AG04449 (cell line): ENCODE data around the gene SLC17A3.

ENCODE experiments used
- CTCF ChIA-PET: fragments of 350-600 bp; formaldehyde crosslinking; extraction: SDS; loops from one replicate; lab custom pipeline; 2021; ENCODE audit warnings: antibody characterized with exemption; lab: Yijun Ruan, JAX
- POLR2A ChIA-PET: fragments of 400-600, 350-600 bp; formaldehyde crosslinking; extraction: SDS; loops from one replicate; lab custom pipeline; 2020; ENCODE audit warnings: antibody characterized with exemption, inconsistent platforms; lab: Yijun Ruan, JAX
- DNase-seq: peaks from one replicate; pipeline ENCODE4 v3.0.0-alpha.2; 2010; ENCODE audit warnings: low read depth, low spot score
- H3K4me3 ChIP-seq: 2 replicates; pipeline ENCODE4 v1.5.1; 2011; ENCODE audit warnings: low read depth, mild to moderate bottlenecking, control low read depth, low read length
- TF ChIP-seq, protein P1 (sequence below): IDR thresholded peaks from one replicate; pipeline ENCODE4 v1.5.1; 2011; ENCODE audit warnings: mild to moderate bottlenecking, moderate library complexity, low read length, control low read depth, inconsistent platforms; ENCODE audit not compliant: insufficient read depth; ENCODE audit errors: missing control alignments

SLC17A3 gene

DNA sequence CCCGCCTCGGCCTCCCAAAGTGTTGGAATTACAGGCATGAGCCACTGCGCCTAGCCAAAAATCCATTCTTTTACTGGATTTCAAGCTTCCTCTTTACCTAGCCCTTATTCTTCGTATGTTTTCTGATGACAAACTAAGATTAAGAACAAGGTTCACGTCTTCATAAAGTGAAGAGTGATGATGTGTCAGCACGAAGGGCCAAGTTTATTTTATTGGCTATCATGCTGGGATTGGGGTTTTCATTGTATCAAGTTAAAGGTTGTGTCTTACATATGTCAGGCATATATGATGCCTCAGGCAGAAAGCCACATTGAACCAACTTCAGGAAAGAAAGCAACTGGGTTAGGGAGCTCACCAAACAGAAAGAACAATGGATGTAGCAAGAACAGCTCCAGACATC lies 19.7 kb upstream of the SLC17A3 start:
- CTCF ChIA-PET, result interaction anchor here (1.1 to 1.4 kb wide), 2 partner anchors 107 to 174 kb away, joined by 3 to 4 read pairs; no protein-coding TSS in a partner anchor
- no peak overlapping the region for H3K4me3 ChIP-seq
- POLR2A ChIA-PET, result no interaction called here
- no peak for DNase-seq
- TF ChIP-seq, protein P1, sequence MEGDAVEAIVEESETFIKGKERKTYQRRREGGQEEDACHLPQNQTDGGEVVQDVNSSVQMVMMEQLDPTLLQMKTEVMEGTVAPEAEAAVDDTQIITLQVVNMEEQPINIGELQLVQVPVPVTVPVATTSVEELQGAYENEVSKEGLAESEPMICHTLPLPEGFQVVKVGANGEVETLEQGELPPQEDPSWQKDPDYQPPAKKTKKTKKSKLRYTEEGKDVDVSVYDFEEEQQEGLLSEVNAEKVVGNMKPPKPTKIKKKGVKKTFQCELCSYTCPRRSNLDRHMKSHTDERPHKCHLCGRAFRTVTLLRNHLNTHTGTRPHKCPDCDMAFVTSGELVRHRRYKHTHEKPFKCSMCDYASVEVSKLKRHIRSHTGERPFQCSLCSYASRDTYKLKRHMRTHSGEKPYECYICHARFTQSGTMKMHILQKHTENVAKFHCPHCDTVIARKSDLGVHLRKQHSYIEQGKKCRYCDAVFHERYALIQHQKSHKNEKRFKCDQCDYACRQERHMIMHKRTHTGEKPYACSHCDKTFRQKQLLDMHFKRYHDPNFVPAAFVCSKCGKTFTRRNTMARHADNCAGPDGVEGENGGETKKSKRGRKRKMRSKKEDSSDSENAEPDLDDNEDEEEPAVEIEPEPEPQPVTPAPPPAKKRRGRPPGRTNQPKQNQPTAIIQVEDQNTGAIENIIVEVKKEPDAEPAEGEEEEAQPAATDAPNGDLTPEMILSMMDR, result no peak

DNA sequence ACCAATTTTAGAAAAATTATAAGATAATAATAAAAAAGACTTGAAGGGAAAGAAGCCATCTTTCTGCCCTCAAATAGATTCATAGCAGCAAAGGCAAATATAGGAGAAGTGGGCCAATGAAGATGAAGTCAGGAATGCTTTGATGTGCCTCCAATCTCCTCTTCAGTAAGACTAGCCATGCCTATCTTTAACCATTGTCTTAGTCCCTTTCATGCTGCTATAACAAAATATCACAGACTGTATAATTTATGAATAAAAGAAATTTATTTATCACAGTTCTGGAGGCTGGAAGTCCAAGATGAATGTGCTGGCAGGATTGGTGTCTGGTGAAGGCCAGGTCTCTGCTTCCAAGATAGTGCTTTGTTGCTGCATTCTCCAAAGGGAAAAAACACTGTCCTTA lies 18.8 kb upstream of the SLC17A3 start:
- TF ChIP-seq, protein P1, result no peak
- ChIA-PET POLR2A (no interaction called here), CTCF (no interaction called here)
- no peak overlapping the region for H3K4me3 ChIP-seq
- DNase-seq, result no peak

DNA sequence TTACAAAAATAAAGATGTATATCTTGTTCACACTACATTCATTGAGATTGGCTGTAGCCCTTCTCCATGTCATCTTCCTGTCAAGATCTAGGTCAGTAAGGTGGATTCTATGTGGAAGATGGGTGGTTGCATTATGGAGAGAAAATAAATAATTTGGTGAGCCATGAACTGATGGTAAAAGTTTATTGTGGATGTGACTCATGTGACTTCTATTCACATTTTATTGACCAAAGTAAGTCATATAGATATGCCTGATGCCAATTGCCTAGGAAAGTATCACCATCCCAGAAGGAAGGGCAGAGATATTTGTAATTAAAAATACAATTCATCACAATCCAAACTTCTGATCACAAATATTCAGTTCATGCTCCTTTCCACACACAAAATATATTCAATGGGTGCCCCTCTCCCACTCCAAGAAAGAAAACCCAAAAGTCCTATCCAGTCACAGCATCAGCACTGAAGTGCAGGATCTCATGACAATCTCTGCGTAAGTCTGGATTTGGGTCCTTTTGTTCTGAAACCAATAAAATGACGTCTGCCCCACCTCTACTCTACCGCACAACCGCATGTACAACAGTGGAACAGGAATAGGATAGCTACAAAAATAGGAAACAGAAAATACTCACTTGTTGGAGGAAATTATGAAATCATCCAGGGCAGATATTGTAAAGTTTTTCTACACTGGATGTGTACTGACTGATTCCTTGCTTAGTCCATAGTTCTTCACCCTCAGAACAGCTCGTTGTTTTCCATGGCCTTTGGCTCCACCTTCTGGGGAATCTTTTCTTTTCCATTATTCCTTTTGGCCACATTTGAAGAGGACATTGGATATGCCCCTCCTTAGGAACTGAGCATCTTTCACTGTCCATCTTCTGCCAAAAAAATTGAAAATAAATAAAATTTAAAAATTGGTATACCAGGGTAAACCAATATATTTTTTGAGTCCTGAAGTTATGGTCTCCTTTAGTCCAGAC lies 16.1 kb upstream of the SLC17A3 start:
- POLR2A ChIA-PET, result no interaction called here
- TF ChIP-seq, protein P1, result peak; percentile 12
- no peak overlapping the region for H3K4me3 ChIP-seq

DNA sequence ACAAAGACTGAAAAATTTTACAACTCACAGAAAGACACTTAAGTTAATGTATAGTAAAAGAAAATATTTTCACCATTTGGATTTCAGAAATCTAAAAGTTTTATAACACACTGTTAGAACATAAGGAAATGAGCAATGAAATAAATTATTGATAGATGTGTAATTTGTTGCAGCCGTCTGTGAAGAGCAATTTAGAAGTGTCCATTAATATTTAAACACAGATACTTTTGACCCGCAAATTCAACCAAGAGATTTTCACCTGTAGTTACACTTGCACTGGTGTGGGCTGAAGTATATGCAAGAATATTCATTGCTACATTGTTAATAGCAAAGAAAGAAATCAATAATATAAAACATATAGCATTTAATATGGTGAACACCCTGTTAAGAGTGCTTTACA lies 14.6 kb upstream of the SLC17A3 start:
- no peak for DNase-seq
- ChIA-PET POLR2A (no interaction called here), CTCF (interaction anchor here (1.2 kb wide), 1 partner anchor 168 kb away, joined by 3 read pairs; no protein-coding TSS in a partner anchor)
- TF ChIP-seq, protein P1, result no peak
- no peak overlapping the region for H3K4me3 ChIP-seq

More for the DNA sequence above, 16.1 kb upstream of the SLC17A3 start:
- no peak for DNase-seq
- CTCF ChIA-PET, result interaction anchor here (0.6 to 2.0 kb wide), 4 partner anchors 16 to 667 kb away, joined by 3 to 6 read pairs (median 4); no protein-coding TSS in a partner anchor

DNA sequence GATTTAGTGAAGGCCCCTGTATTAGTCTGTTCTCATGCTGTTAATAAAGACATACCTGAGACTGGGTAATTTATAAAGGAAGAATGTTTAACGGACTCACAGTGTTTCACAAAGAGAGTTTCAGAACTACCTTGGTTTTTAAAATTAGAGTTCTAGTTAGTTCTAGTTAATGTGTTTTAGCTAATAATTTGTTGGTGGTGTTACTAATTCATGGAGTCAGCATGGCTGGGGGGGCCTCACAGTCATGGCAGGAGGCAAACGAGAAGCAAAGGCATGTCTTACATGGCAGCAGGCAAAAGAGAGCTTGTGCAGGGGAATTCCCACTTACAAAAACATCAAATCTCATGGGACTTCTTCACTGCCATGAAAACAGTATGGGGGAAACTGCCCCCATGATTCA lies 12.0 kb upstream of the SLC17A3 start:
- CTCF ChIA-PET, result interaction anchor here (1.0 to 2.0 kb wide), 2 partner anchors 95 to 98 kb away, joined by 4 to 5 read pairs; no protein-coding TSS in a partner anchor
- DNase-seq, result no peak
- POLR2A ChIA-PET, result no interaction called here
- no peak overlapping the region for H3K4me3 ChIP-seq
- TF ChIP-seq, protein P1, result no peak

DNA sequence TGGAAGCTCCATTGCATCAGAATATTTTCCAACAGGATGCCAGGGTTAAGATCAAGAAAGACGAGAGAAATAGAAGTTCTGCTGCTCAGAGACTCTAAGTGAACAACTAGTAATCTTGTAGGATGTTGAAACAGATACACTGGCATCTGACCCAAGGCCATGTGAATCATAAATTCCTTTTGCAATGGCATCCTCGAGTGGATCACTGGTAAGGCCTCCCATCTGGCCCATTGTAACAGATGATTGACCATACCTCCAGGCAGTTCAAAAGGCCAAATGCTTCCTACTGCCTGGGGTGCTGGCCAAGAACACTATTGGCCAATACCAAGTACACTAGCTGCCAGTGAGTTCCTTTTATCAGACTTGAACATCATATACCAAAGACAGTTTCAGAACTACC lies 9.9 kb upstream of the SLC17A3 start:
- TF ChIP-seq, protein P1, result no peak
- no peak overlapping the region for H3K4me3 ChIP-seq
- POLR2A ChIA-PET, result no interaction called here
- CTCF ChIA-PET, result interaction anchor here (0.7 kb wide), 1 partner anchor 164 kb away, joined by 5 read pairs; no protein-coding TSS in a partner anchor
- DNase-seq, result no peak
